Stimulated activated CD4-positive, alpha-beta T cell treated with anti-CD3 and anti-CD28 coated beads, Interleukin-1b, Interleukin-23, amount 100 ng/mL, for 1 hour (primary cell): ENCODE data around the gene RB1.
"Not testable (repeated sequence)": the region's sequence is repeated elsewhere in the genome, so short reads cannot be mapped to it uniquely, and the experiment has no call there.

Source experiments
- DNase-seq, 2 donors: peaks; one replicate each; pipeline ENCODE4 v3.0.0-alpha.2; 2020; ENCODE audit warnings: low read depth in 2 of 2

The RB1 gene

DNA sequence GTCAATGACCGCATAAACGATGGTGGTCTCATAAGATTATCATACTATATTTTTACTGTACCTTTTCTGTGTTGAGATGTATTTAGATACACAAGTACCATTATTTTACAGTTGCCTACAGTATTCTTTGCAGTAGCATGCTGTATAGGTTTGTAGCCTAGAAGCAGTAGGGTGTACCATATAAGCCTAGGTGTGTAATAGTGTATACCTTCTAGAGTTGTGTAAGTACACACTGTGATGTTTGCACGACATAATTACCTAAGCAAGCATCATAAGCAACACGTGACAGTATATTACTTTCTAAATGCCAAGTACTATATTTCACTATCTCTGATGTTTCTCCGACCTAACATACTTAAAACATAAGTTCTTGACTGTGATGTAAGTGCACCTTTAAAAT lies 106.6 kb downstream of the RB1 start:
- DNase-seq, result no peak

DNA sequence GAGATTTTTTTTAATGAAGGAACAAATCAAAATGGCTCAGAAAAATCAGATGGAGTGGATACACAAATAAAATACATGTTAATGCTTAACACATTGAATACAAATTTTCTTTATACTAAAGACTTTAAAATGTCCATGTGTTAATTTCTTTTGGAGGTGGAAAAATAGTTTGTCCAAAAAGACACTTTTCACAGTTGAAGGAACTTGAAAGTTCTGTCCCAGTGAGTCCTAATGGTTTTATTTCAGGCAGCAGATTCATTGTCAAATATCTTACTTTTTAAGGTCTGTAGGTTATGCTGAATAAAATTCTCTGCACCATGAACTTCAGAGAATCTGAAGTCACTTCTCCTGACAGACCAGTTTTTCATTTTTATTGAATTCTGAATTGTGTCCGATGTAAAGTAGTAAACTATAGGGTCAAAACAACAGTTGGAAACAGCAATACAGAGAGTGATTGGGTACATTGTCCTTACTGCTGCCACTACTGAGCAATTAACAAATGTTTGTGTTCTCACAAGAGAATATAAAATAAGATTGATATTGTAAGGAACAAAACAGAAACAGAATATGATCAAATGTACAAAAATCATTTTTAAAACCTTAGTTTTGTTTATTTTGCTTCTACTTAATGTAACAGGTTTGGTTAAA lies 107.7 kb downstream of the RB1 start:
- no peak for DNase-seq

DNA sequence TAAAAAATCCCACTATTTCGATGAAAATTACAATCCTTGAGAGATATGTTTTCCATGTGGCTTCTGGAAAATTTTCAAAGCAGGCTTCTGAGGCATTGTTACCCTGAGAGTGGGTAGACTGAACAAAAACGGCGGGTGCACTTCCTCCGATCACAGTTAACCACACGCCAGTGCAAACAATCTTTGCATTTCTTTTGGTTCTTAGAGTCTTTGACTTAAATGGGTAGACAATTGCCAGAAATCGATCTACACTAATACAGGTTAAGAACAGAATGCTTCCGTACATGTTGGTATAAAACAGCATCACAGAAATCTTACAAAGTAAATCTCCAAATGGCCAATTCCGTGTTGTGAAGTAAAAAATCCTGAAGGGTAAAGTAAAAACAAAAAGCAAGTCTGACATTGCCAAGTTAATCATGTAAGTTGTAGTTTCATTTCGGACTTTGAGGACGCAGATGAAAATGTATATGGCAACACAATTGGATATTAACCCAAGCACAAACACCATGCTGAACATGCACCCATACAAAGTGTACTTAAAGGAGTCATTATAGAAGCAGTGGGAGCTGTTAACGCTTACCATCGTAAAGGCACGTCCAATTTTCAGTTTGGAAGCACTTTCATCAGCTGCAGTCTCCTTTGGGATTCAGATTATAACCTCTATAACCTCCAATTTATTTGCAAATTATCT lies 108.4 kb downstream of the RB1 start:
- no peak for DNase-seq

DNA sequence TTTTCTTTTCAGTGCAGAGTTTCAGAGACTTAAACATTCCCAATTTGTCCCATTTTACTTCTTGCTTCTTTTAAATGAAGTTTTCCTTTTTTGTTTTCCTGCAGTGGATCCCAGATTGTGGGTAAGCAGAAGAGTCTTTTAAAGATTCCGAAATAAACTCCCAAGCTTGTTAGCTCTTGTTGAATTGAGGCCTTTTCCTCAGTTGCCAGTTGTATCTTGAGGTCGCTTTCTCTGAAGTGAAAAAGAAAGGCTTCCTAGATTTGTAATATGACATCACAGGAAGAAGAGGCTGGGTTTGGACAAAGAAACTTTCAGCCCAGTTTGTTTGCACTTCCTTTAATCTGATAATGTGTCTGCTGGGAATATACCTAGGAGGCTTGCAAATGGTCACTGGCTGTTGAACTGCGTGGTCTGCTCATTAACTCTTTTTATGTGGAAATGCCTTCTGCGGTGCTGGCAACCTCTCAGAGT lies 109.4 kb downstream of the RB1 start, which contains the start of gene LPAR6:
LPAR6 (minus strand) TSS at position 233 of the 471 bp plus-strand sequence. CDS start 690 bp downstream, outside the sequence.
- DNase-seq, result no peak

DNA sequence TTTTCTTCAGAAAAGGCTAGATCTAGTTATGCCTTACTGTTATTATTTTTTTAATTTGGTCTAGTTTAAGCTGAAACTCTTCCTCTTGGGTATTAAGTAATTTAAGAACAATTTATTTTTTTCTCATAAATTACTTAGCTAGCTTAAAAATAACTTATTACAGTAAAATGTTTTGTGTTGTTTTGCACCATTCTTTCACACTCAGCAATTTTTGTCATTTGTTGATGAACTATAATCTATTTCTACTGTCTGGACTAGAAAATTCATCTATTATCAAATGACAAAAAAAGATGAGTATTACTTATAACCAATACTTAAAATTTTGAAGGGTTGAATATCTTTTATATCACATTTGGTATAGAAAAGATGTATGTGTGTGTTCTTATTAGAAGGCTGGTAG lies 111.0 kb downstream of the RB1 start:
- no peak for DNase-seq

DNA sequence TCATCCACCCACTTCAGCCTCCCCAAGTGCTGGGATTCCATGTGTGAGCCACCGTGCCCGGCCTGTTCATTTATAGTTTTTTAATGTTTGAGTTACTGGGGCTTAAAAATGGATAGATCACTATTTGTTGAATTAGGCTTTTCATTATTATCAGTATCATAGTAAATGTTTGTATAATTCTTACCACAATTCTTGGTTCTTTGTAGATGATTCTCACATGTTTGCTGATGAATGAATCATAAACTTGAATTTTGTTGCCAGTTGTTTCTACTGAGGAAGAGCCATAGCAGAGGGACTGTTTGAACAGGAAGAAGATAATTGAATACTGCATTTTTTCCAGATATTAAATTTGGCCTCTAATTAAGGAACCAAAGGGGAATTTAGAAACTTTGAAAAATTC lies 112.0 kb downstream of the RB1 start:
- no peak for DNase-seq

DNA sequence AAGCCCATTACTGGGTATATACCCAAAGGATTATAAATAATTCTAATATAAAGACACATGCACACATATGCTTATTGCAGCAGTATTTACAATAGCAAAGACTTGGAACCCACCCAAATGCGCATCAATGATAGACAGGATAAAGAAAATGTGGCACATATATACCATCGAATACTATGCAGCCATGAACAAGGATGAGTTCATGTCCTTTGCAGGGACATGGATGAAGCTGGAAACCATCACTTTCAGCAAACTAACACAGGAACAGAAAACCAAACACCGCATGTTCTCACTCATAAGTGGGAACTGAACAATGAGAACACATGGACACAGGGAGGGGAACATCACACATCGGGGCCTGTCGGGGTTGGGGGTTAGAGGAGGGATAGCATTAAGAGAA lies 118.5 kb downstream of the RB1 start:
- not testable (repeated sequence) for DNase-seq

DNA sequence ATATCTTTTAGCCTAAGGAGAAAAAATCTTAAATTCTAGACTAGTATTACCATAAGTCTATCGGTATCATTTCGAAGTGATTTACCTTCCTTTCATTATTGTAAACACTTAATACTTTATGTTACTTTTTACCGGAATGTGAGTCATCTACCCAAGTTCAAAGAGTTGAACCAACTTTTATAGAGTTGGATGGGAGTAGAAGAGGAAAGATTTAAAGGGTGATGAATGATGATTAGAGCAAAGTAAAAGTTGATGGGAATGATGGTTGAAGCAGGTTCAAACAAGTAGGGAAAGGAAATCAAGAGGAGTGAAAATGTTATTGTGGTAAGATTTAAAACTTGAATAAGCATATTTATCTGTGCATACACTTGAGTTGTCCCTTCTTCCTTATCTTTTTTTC lies 120.7 kb downstream of the RB1 start:
- DNase-seq, result no peak

DNA sequence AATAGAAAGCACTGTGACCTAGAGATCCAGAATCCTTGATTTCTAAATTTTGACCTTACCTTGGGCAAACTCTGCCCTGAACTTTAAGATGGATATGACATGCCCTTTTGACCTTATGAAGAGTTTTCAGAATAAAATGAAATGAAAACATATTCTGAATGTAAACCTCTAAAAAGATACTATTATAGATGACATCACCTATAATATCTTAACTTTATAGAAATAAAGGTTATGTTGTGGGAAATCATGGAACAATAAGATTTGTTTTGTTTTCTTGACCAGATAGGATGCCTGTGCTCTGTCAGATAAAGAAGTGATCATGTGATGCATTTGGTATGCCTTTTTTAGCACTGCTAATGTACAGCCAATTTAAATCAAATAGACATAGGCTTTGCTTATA lies 122.5 kb downstream of the RB1 start:
- DNase-seq, result no peak

DNA sequence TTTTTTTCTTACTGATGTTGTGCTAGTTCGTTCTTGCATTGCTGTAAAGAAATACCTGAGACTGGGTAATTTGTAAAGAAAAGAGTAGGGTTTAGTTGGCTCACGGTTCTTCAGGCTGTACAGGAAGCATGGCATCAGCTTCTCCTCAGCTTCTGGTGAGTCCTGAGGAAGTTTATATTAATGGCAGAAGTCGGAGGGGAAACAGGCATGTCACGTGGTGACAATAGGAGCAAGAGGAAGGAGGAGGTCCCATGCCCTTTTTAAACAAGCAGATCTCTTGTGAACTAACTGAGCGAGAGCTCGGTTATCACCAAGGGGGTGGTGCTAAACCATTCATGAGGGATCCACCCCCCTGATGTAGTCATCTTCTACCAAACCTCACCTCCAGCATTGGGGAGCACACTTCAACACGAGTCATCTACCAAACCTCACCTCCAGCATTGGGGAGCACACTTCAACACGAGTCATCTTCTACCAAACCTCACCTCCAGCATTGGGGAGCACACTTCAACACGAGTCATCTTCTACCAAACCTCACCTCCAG lies 123.3 kb downstream of the RB1 start:
- not testable (repeated sequence) for DNase-seq

DNA sequence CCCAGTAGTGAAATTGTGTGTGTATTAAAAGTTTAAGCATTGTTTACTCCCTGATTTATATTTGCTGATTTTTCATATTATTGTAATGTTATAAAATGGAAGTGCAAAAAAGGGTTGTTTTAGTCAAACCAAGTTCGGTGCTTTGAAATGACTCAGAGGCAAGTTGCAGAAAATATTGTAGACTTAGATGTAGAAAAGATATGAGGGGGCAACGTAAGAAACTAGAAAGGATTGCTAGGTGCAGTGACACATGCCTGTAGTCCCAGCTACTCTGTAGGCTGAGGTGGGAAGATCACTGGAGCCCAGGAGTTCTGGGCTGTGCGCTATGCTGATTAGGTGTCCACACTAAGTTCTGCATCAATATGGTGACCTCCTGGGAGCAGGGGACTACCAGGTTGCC lies 125.5 kb downstream of the RB1 start:
- DNase-seq, result no peak

DNA sequence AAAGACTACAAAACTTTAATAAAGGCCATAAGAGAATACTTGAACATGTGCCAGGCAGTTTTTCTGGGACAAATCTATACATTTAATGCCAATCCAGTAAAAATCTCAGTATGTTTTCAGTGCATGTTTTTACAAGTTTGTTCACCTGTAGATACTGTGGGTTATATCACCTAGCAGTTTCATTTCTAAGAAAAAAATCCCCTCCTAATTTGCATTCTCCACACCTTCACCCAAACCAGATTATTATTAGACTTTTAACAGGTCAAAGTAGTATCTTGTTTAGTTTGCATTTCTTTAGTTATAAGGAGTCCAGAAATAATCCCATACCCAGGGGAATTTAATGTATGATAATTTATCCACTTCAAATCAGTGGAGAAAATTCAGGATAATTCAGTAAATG lies 126.3 kb downstream of the RB1 start:
- no peak for DNase-seq

DNA sequence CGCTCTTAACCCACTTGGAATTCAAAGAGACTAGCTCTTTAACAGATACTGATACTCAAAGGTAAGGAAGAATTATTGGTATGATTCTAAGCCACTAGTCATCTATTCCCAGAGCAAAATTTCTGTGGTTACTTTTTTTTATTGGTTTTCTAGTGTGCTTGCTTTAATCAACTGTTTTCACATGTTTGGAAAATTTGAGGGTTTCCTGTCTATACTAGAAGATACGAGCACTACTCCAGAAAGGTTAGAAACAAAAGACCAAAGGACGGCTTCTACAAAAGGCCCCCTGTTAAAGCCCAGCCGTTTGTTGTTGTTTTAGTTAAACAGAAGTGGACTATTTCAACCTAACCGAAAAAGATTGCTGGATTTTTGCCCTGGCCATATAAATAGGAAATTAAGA lies 127.9 kb downstream of the RB1 start:
- DNase-seq, result no peak

DNA sequence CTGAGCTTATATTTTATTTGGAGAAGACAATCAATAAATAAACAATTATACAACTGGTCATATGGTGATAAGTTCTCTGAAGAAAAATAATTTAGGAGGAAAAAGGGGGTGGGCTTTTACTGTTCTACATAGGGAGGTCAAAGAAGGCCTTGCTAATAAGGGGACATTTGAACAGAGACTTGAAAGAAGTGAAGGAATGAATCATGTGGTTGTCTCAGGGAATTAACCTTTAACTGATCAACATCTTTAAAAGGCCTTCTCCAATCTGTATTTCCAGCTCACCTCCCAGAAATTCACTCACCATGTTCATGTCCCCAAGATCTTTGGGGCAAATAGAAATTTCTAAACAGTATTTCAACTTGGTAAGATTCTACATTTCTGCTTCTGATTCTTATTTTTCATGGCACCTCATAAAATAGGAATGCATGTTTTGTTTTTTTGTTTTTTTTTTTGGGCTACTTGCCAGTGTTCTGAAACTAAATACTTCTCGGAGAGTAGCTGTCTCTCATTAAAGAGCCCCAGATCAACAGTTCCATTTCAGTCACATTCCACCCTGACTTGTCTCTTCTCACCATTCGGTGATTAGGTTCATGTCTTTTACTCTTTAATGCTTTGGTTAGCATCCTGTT lies 128.6 kb downstream of the RB1 start:
- DNase-seq, result no peak

DNA sequence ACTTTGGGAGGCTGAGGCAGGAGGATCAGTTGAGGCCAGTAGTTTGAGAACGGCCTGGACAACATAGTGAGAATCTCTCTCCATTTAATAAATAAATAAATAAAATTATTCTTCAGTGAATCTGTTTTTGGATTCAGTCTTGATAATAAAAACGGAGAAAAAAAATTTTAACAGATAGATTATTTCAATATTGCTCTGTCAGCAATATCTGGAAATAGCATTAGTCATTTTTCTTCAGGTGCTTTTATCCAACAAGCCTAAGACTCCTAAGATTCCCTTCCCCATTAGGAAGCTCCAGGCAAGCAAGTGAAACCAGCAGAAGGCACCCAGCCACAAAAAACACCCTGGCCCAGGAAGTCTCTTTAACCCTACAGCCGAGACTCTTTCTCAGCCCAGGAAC lies 130.6 kb downstream of the RB1 start:
- DNase-seq, result no peak

DNA sequence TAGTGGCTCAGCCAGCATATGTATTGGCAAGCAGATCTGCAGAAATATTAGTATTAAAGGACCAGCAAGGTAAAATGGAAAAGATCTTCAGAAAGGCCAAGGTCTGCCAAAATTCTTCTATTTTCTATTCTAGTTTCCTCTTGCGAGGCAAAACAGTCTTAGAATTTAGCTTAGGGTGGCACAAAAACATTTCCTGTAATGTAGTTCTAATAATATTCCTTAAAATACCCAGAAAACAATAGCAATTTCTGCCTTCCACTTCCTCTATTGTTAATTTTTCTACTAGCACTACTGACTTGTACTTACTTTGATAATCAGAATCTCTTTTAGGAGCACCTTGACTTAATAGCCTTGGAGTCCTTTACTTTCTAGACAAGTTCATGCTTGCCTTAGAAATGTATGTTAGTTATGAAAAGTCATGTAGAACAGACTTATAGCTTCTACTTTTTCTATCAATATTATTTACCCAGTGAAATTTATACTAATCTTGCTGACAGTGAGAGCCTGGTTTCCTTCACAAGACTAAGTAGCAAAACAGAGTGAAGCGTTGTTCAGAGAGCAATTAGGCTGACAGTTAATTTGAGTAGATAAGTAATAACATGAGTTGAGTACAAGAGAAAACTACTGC lies 133.2 kb downstream of the RB1 start:
- no peak for DNase-seq

DNA sequence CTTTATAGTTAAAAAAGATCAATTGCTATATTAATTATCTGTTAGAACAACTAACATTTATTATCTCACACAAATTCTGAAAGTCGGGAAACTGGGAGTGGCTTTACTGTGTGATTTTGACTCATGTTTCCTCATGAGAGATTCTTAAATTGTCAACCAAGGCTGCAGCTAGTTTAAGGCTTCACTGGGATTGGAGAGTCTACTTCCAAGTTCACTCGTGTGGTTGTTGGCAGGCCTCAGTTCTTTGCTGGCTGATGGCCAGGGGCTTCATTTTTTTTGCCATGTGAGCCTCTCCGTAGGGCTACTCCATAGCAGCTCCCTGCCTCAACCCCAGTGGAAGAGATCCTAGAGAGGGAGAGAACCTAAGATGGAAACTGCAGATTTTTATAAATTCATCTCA lies 133.8 kb downstream of the RB1 start:
- DNase-seq, result no peak

DNA sequence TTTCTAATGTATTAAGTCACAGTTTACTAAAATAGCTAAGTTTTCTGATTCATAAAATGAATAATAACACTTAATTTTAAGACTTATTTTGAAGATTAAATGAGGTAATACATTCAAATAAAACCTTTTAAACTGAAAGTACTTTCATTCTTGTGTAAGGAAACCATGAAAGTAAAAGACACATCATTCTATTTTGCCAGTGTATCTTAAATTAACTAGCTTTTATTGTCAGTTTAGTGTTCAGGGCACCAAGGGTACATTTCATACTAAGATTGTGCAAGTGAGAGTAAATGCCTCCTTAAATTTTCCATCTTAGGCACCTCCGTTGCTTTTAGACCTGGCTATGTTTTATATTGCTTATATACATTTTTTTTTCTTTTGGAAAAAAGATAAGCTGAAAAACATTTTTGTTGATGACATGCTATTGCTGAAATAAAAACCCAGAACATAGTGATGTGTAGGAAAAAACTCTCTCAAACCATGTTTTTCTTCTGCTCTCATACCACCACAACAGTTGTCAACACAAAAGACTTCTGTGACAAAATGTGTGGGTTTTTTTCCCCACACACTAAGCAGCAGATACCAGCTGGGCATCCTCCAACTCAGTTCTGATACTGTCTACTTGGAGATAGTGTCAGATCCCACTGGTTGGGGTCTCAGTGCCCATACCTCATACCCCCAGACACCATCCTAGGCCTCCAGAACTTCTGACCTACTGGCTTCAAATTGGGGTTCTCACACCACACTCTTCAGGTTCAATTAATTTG lies 140.1 kb downstream of the RB1 start:
- no peak for DNase-seq

DNA sequence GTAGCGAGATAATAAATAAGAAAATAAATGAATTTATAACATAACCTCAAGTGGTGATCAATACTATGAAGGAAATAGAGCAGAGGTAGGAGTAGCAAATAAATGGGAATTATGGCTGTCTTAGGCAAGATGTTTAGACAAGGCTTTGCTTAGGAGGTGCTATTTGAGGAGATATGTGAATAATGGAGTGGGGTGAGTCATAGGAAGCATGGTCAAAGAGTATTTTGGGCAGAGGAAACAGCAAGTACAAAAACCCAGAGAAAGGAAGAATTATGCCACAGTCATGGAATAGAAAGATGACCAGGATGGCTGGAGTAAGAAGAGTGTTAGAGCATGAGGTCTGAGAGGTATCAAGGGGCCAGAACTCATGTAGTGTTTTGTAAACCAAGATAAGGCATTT lies 142.9 kb downstream of the RB1 start:
- DNase-seq, result no peak

DNA sequence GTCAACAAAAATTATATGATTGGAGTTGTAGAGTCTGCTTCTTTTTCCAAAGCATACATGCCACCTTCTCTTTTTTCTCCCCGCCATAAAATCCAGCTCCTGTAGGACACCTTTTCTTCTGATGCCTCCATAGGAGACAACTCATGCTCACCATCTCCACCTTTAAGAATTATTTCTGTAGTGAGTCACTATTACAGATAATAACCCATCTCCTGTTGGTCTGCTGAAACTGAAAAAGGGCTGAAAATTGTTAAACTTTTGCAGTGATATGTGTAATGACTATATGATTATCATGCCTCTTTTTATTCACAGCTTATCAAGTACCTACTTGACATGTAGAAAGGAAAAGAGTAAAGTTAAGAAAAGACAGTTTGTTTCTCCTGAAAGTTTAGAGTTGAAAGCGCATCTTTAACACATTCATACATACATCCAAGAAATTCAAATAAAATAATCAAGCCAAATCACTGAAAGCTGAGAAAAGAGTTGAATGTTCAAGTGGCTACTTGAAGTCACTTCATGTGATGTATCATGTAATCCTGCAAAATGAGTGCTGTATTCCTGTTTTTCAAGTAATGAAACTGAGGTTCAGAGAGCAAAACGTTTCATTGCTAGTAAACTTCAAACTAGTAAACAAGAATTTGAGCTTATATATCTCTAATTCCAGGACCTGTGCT lies 144.9 kb downstream of the RB1 start:
- no peak for DNase-seq
